ENCODE results near the gene PDLIM7.
"Not testable (repeated sequence)": the region's sequence is repeated elsewhere in the genome, so short reads cannot be mapped to it uniquely, and the experiment has no call there.

PDLIM7 gene, protein sequence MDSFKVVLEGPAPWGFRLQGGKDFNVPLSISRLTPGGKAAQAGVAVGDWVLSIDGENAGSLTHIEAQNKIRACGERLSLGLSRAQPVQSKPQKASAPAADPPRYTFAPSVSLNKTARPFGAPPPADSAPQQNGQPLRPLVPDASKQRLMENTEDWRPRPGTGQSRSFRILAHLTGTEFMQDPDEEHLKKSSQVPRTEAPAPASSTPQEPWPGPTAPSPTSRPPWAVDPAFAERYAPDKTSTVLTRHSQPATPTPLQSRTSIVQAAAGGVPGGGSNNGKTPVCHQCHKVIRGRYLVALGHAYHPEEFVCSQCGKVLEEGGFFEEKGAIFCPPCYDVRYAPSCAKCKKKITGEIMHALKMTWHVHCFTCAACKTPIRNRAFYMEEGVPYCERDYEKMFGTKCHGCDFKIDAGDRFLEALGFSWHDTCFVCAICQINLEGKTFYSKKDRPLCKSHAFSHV

GRCh38 chr5:177497292-177498012 is at the start of gene PDLIM7:
Gene PDLIM7, minus strand, starts transcription at chr5:177497604. Its CDS starts 1,092 bp downstream, at chr5:177496512.
- peak; percentile 88 to 97 (median 94) for DNase-seq (ENCODE audit: low read depth in 2 of 3, low spot score in 1 of 3)

DNA sequence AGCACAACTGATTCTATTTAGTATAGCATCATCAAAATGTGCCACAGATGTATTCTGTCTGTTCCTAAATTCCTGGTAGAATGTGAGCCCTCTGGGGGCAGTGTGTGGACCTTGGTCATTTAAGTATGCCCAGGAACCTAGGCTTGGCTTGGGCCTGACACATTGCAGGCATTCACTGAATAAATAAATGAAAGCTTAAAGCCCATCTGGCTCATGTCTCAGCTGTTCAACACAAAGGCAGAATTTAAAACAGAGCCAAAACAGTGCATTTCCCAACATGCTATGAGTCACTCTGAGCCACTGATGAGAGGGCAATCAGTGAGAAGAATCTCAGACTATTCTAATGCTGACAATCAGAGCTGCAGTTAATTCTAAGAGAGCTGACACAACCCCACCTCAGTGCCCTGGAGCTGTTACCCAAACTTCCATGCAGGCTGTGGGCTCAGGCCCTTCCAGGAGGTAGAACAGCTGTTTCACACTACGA is 48.9 kb upstream of the PDLIM7 start:
- no peak for DNase-seq (ENCODE audit: low read depth in 2 of 3, low spot score in 1 of 3)

DNA sequence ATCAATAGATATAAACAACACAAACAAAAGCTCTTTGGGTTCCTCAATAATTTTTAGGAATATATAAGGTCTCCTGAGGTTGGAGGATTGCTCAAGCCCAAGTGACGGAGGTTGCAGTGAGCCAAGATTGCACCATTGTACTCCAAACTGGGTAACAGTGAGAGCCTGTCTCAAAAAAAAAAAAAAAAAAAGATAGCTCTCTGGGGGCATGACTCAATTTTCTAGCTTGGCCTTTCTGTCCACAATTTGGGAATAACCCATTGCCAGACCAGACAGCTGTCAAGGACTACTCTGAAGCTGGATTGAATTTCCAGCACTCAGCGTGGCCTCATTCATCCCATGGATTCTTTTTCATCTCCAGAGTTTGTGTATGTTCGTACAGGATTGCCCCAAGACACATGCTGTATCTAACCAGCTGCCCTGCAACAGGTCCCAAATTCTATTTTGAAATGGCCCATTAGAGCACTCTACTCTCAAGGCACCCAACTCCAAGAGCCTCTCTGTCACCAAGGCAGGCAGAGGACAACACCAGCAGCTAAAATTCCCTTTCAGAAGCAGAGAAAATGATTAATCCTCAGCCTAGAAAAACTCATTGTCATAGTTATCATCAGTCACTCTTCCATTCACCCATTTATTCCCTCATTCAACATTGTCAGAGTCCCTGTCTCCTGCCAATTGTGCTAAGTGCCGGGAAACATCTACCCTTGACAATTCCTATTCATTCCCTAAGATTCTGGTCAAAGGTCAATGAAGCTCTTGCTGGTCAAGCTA is 48.3 kb upstream of the PDLIM7 start:
- DNase-seq (ENCODE audit: low read depth in 2 of 3, low spot score in 1 of 3), result no peak

DNA sequence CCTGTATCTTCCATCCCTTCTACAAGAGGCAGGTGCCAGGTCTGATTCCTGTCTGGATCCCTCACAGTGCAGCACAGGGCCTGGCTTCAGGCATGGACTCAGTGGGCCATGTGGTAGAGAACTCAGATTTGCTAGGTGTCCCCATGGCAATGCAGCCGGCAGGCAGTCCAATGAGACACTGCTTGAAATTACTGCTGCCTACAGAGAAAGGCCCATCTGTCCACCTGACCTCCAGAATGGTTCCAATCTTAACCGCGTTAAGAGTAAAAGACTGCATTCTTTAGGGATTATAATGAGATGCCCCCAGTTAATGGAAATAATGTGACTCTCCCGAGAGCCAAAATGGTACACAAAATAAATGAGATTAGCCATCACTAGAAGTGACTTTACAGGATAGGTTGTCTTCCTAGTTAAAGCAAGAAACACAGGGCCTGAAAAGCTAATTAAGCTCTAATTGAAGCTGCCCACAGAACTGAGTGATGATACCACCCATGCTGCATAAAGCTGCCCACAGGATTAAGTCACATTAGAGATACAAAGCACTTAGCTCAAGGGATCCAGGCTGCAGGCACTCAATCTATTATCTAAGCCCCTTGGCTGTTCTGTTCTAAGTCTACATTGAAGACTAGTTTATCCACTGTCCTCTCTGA is 45.5 kb upstream of the PDLIM7 start:
- DNase-seq (ENCODE audit: low read depth in 2 of 3, low spot score in 1 of 3), result no peak

- no peak for DNase-seq (ENCODE audit: low read depth in 2 of 3, low spot score in 1 of 3)
These were observed 43.0 kb upstream of the PDLIM7 start for GRCh38 chr5:177540438-177540837.

GRCh38 chr5:177539411-177539810 is 42.0 kb upstream of the PDLIM7 start:
- DNase-seq (ENCODE audit: low read depth in 2 of 3, low spot score in 1 of 3), result no peak

GRCh38 chr5:177538876-177539275 is 41.5 kb upstream of the PDLIM7 start:
- DNase-seq (ENCODE audit: low read depth in 2 of 3, low spot score in 1 of 3), result no peak

GRCh38 chr5:177537389-177538361 is 40.3 kb upstream of the PDLIM7 start:
- DNase-seq (ENCODE audit: low read depth in 2 of 3, low spot score in 1 of 3), result no peak

GRCh38 chr5:177536386-177536785 is 39.0 kb upstream of the PDLIM7 start:
- DNase-seq (ENCODE audit: low read depth in 2 of 3, low spot score in 1 of 3), result no peak

- DNase-seq (ENCODE audit: low read depth in 2 of 3, low spot score in 1 of 3), result no peak
These were observed 37.7 kb upstream of the PDLIM7 start for GRCh38 chr5:177535125-177535524.

- DNase-seq (ENCODE audit: low read depth in 2 of 3, low spot score in 1 of 3), result not testable (repeated sequence)
These were observed 37.0 kb upstream of the PDLIM7 start for GRCh38 chr5:177534433-177534832.

GRCh38 chr5:177531209-177531940 is 34.0 kb upstream of the PDLIM7 start:
- no peak for DNase-seq (ENCODE audit: low read depth in 2 of 3, low spot score in 1 of 3)

DNA sequence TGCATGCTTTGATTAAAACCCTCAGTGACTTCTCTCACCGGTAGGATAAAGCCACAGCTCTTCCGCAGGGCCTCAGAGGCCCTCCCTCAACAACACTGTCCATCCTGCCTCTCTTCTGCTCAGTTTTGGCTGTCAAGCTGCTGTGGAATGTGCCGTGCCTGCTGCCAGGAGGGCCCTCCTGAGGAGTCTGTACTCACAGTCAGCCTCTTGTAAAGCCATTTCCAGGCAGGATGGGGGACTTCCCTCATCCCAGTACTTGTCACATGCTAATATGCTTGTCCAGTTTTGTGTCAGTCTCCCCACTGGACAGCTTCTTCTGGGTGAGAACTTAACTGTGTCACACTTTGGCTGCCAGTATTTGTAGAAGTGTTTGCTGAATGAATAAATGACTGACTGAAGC is 33.2 kb upstream of the PDLIM7 start:
- DNase-seq (ENCODE audit: low read depth in 2 of 3, low spot score in 1 of 3), result no peak

DNA sequence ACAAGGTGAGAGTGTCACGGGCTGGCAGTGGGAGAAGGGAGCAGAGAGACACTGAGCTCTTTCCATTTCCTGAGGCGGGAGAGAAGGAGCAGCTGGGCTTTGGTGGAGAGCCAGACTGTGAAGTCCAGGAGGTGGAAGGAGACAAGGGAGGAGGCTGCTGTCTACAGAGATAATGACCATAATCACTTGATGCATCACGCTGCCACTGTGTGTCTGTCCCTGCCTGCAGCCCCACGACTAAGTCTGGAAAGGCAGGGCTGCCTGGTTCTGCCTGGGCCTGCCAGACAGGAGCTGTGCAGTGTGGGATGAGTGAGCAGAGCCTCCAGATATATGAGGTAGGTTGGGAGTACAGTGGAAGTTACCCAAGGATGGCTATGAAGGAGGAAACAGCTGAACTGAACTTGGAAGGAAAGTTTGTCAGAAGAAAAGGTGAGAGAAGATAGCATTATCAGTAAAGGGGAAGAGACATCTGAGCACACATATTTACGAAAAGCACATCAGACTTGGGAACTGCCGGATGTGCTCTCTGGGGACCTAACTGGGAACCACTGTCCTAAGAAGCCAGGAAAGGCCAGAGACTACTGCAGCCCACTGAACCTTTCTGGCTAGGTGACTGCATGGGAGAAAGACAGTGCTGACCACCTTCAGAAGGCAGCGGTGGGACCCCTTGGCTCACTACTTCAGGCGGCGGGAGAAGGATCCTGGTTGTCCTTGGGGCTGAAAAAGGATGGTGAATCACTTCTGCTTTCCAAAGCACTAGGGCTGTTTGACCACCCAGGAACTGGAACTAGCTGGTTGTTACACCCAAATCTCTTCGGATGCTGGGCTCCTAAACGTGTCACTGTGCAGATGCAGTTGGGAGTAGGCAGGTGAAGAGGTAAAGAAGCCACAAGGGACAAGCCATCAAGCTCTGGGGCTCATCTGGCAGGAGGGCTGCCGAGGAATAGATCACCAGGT is 32.1 kb upstream of the PDLIM7 start:
- DNase-seq (ENCODE audit: low read depth in 2 of 3, low spot score in 1 of 3), result no peak

GRCh38 chr5:177528631-177529030 is 31.2 kb upstream of the PDLIM7 start:
- DNase-seq (ENCODE audit: low read depth in 2 of 3, low spot score in 1 of 3), result no peak

- no peak for DNase-seq (ENCODE audit: low read depth in 2 of 3, low spot score in 1 of 3)
These were observed 30.2 kb upstream of the PDLIM7 start for GRCh38 chr5:177527595-177527994.

DNA sequence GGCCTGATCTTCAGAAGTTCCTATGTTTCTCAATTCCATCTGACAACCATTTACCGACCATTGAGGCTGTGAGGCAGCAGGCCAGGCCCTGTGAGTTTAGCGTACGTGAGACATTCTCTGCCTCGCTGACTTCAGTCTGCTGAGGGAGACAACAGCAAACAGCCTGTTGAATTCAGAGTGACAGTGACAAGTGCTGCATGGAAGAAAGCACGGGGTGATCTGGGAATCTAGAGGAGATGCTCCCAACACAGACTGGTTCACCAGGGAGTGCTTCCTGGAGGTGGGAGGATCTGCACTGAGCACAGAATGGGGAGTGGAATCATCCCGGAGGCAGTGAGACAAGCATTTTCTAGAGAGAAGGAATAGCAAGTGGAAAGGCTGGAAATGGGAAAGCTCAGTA is 29.4 kb upstream of the PDLIM7 start:
- no peak for DNase-seq (ENCODE audit: low read depth in 2 of 3, low spot score in 1 of 3)

DNA sequence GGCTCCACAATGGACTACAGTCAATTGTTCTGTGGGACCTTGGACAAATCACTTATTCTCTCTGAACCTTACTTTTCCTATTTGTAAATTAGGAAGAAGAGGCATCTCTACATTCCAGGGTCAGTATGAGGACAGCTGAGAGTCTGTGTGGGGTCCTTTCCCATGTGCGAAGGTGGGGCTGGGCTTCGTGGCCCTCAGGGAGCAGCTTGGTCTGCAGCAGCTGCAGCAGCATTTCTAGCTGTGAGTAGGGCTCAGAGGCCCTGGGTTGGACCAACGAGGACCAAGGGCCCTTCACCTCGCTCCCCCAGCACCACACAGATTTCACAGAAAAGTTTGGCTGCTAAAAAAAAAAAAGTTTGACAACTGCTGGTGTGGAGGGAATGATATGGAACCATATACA is 28.8 kb upstream of the PDLIM7 start:
- no peak for DNase-seq (ENCODE audit: low read depth in 2 of 3, low spot score in 1 of 3)
